T-helper 1 cell treated with Interleukin-12 subunit alpha and Interleukin-12 subunit beta and Interleukin-4 antibody, amounts not matched to agents 30 ng/mL and 1 ng/mL, for 36 hours (primary cell): Measurements from ENCODE around the gene TAS2R31. TPM values are rescaled to one million over a fixed set of nuclear protein-coding genes. Genes with fewer than 3 reads are reported as not detected.

Experiments
- intact Hi-C: fragments of 100-400 bp; cut with micrococcal nuclease; formaldehyde crosslinking; loops from one replicate; pipeline ENCODE4 v1.15.1; 2024
- total RNA-seq: library from RNA; stranded (reverse); gene quantifications from 2 replicates; pipeline ENCODE4 v1.2.3, GENCODE V29; 2022

TAS2R31 gene
- total RNA-seq, 1 donor from 2014 or later = 3.5 TPM

DNA sequence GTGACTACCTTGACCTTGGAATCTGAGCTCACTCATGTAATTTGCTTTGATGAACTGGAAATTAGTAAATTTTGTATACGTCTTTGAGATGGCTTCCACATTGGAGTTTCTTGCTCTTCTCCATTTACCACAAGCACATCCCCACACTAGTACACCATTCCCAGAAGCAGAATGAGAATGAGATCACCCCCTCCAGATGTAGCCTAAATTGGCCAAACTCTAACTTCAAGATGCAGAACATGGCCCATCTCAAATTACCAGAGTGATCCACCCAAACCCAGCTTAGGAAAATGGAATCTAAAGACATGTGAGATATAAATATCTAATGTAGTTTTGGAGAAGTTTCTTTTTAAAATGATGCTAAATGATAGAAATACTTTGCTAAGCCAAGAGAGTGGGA lies 23.6 kb downstream of the TAS2R31 start:
- intact Hi-C loops = no loop called here

DNA sequence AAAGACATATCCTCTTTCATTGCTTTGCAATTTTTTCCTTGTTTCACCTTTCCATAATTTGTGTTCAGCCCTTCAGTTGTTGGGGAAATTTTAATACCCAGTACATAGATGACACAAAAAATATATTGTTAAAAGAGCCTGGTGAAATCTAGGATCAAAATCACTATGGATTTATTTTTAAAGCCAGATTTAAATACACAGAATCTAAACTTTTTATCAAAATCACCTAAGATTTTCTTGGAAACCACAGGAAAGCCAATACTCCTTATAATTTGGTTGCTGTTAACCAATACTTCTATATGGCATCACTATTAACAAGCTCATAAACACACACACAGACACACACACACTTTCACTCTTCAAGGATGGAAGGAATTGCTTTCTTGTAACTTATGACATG lies 33.0 kb downstream of the TAS2R31 start, which contains the start of gene TAS2R20:
TAS2R20 (minus strand) TSS at position 101 of the 400 bp plus-strand sequence. CDS start 429 bp downstream, outside the sequence.
- intact Hi-C loops = no loop called here

DNA sequence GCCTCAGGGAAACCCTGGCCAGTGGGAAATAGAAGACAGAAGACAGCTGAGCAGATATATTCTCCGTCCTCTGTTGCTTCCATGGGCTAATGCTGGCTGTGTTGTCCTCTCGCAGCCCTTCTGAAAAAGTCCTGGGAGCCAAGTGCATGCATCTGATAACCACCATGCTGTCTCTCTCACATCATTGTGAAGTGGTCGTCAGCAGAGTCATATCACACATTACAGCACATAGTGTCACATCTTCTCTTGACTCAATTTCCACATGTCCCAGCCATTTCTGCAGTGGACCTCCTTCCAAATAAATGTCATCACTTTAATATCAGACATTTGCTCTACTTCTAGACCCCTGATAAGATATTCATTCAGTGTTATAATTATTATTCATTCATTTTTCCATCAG lies 36.9 kb downstream of the TAS2R31 start:
- intact Hi-C loops = no loop called here

DNA sequence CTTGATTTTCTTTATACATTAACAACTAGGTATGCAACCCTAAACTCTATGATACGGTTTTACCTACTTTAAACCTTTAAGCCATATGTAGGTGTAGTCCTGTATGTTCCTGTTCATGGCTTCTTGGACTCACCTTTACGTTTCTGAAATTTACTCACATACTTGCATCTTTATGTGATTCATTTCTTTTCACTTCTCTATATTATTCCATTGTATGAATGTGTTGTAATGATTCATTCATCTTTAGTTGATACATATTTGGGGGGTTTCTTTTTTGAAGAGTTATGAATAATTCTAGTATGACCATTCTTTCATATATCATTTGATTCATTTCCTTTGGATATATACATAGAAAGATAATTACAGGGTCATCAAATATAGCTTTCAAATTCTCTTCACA lies 42.1 kb downstream of the TAS2R31 start:
- intact Hi-C loops = no loop called here

DNA sequence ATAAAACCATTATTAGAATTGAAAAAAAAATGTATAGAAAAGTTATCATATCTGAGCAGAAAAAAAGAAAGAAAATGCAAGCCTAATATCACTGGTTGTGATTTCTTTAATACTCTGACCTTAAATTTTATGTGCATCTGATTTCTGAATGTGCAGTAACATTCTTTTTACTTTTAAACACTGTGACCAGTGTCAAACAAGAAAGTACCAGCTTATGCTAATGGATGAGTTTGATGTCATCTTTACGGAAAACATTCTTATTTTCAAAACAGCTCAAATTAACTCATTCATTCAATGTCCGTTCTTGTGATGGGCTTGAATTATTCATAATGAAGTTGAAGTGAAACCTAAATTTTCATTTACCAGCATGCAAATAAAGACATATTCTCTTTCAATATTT lies 44.4 kb downstream of the TAS2R31 start, which contains the start of gene TAS2R50:
TAS2R50 (minus strand) TSS at position 101 of the 400 bp plus-strand sequence; CDS start at position 49, 52 bp downstream.
- intact Hi-C loops = no loop called here

DNA sequence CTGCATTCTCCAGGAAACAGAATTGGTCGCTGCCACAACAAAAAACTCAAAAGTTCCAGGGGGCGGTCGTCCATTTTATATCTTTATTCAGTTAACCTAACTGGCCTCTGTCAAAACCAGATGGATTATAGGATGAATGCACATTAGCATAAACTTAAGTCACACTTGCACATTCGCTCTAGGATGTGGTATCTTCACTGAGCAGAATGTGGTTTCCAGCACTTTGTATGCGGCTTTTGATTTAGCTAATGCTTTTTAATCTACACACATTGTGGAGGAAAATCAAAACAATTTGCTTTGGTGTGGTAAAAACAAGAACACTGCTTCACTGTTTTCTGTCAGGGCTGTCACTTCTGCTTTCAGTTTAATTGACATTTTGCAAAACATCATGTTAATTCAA lies 49.0 kb downstream of the TAS2R31 start:
- intact Hi-C loops = loop anchor here (1.0 kb wide), 2 partner anchors 22 to 189 kb away; partner anchors contain the start of gene SMIM10L1

Other genes with a start within 250 kb of the TAS2R31 start
- not detected in 2 replicates for gene TAS2R7, start 228.8 kb downstream of the TAS2R31 start, total RNA-seq
- not detected in 2 replicates for gene TAS2R8, start 224.1 kb downstream of the TAS2R31 start, total RNA-seq
- gene TAS2R9, start 221.2 kb downstream of the TAS2R31 start, total RNA-seq = 0.27 TPM in 1 of 2 replicates, not detected in the other
- gene TAS2R10, start 205.0 kb downstream of the TAS2R31 start, total RNA-seq = 0.34 and 0.39 TPM in 2 replicates
- 2.1 and 2.4 TPM in 2 replicates for gene PRR4, start 181.9 kb downstream of the TAS2R31 start, total RNA-seq
- gene PRH1, start 147.2 kb downstream of the TAS2R31 start, total RNA-seq = 24.7 and 31.8 TPM in 2 replicates
- 2.0 and 2.8 TPM in 2 replicates for gene TAS2R13, start 121.8 kb downstream of the TAS2R31 start, total RNA-seq
- not detected in 2 replicates for gene PRH2, start 102.2 kb downstream of the TAS2R31 start, total RNA-seq
- 4.7 and 5.2 TPM in 2 replicates for gene TAS2R14, start 92.1 kb downstream of the TAS2R31 start, total RNA-seq
- gene TAS2R50, start 44.5 kb downstream of the TAS2R31 start, total RNA-seq = 1.8 TPM in 2 replicates
- gene TAS2R20, start 33.1 kb downstream of the TAS2R31 start, total RNA-seq = 1.8 and 2.6 TPM in 2 replicates
- gene TAS2R19, start 8.8 kb downstream of the TAS2R31 start, total RNA-seq = 3.9 and 4.5 TPM in 2 replicates
- 1.6 and 3.3 TPM in 2 replicates for gene TAS2R46, start 30.9 kb upstream of the TAS2R31 start, total RNA-seq
- gene TAS2R43, start 60.9 kb upstream of the TAS2R31 start, total RNA-seq = 1.0 and 1.2 TPM in 2 replicates
- 4.2 and 5.4 TPM in 2 replicates for gene TAS2R30, start 103.2 kb upstream of the TAS2R31 start, total RNA-seq
- gene SMIM10L1, start 139.8 kb upstream of the TAS2R31 start, total RNA-seq = 7.6 and 8.4 TPM in 2 replicates
- not detected in 2 replicates for gene TAS2R42, start 155.5 kb upstream of the TAS2R31 start, total RNA-seq
- not detected in 2 replicates for gene PRB3, start 238.3 kb upstream of the TAS2R31 start, total RNA-seq